Measurements from ENCODE around the gene AXL.

- TF ChIP-seq CTCF (IDR thresholded peaks at IDR 0.05; ENCODE audit: low read depth, low read length, poor library complexity, severe bottlenecking) (no peak), EZH2phosphoT487 (IDR thresholded peaks at IDR 0.05; ENCODE audit: borderline replicate concordance, low read length) (no peak)
These were observed 26.2 kb upstream of the AXL start, which contains the start of gene CYP2S1 for GRCh38 chr19:41192574-41193429.

Data from DOHH2 (cell line).